ENCODE results near the gene NR4A3.
A peak's percentile ranks its signal among the peaks of the same experiment; 100 is the strongest.

The NR4A3 gene

DNA sequence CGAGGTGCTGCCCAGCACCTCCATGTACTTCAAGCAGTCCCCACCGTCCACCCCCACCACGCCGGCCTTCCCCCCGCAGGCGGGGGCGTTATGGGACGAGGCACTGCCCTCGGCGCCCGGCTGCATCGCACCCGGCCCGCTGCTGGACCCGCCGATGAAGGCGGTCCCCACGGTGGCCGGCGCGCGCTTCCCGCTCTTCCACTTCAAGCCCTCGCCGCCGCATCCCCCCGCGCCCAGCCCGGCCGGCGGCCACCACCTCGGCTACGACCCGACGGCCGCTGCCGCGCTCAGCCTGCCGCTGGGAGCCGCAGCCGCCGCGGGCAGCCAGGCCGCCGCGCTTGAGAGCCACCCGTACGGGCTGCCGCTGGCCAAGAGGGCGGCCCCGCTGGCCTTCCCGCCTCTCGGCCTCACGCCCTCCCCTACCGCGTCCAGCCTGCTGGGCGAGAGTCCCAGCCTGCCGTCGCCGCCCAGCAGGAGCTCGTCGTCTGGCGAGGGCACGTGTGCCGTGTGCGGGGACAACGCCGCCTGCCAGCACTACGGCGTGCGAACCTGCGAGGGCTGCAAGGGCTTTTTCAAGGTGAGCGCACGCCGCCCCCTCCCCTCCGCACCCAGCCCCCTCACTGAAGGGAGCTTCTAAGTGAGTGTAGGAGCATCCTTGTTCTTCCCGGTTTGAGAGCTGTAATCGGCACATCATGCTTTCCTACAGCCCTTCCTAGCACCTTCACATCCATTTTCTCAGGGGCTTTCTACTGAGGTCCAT, 6.9 kb downstream of the NR4A3 start:
- Mint-ChIP-seq H3K27ac (peak overlapping the region in 1 of 2 donors; percentile 80), H3K36me3 (ENCODE audit: insufficient read depth) (peaks cover 49% of the 10 kb centered on the region)

GRCh38 chr9:99831857-99832557, 10.3 kb downstream of the NR4A3 start:
- no peaks in the 10 kb centered on the region for H3K9me3 Mint-ChIP-seq
- peaks cover 0 to 13% of the 10 kb centered on the region in 2 donors for H3K27me3 Mint-ChIP-seq
- DNase-seq (no peak), ATAC-seq (replicated peaks) (no peak)
- H3K36me3 Mint-ChIP-seq (ENCODE audit: insufficient read depth): peaks cover 39% of the 10 kb centered on the region
- H3K4me3 Mint-ChIP-seq: no peak overlapping the region
- H3K4me1 Mint-ChIP-seq (ENCODE audit: low read depth in 2 of 2): peaks cover 0 to 2% of the 10 kb centered on the region in 2 donors
- no peak overlapping the region for H3K27ac Mint-ChIP-seq

More for the DNA sequence above, 6.9 kb downstream of the NR4A3 start:
- no peaks in the 10 kb centered on the region for H3K9me3 Mint-ChIP-seq
- H3K4me1 Mint-ChIP-seq (ENCODE audit: low read depth in 2 of 2): peaks cover 18 to 19% of the 10 kb centered on the region in 2 donors
- DNase-seq (no peak), ATAC-seq (replicated peaks) (no peak)
- peaks cover 0 to 36% of the 10 kb centered on the region in 2 donors for H3K27me3 Mint-ChIP-seq
- H3K4me3 Mint-ChIP-seq: no peak overlapping the region

DNA sequence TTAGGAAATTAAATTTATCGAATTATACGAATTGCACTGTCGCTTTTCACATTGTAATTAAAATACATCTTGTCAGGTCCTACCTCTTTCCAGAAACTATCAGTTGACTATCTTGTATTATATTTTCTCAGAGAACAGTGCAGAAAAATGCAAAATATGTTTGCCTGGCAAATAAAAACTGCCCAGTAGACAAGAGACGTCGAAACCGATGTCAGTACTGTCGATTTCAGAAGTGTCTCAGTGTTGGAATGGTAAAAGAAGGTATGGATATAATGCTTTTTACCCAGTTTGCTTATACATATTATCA, 10.8 kb downstream of the NR4A3 start:
- Mint-ChIP-seq H3K4me1 (ENCODE audit: low read depth in 2 of 2) (peaks cover 0 to 2% of the 10 kb centered on the region in 2 donors), H3K9me3 (no peaks in the 10 kb centered on the region)

DNA sequence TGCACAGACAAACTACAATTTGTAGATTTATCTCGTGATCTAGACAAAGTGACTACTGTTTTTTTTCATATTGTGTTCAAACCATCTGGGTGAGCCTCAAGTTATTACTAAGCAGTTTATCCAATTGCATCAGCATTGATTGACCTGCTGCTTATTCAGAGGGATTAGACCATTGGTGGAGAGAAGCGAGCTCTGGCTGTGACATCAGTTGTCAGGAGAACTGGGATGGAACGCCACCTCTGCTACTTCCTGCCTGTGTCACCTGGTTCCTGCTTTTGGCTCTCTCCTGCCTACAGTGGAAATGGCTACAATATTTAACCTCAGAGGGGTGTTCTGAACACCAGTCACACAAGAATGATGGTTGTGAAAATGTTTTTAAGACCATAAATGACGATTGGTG, 12.1 kb downstream of the NR4A3 start:
- ATAC-seq (replicated peaks): no peak
- peaks cover 0 to 12% of the 10 kb centered on the region in 2 donors for H3K27me3 Mint-ChIP-seq
- no peaks in the 10 kb centered on the region for H3K9me3 Mint-ChIP-seq
- H3K4me3 Mint-ChIP-seq: no peak overlapping the region
- DNase-seq: no peak
- peaks cover 0 to 2% of the 10 kb centered on the region in 2 donors for H3K4me1 Mint-ChIP-seq (ENCODE audit: low read depth in 2 of 2)
- peaks cover 33% of the 10 kb centered on the region for H3K36me3 Mint-ChIP-seq (ENCODE audit: insufficient read depth)
- no peak overlapping the region for H3K27ac Mint-ChIP-seq

More for the DNA sequence above, 10.8 kb downstream of the NR4A3 start:
- peaks cover 0 to 13% of the 10 kb centered on the region in 2 donors for H3K27me3 Mint-ChIP-seq
- no peak overlapping the region for H3K27ac Mint-ChIP-seq
- ATAC-seq (replicated peaks) (no peak), DNase-seq (no peak)
- peaks cover 39% of the 10 kb centered on the region for H3K36me3 Mint-ChIP-seq (ENCODE audit: insufficient read depth)
- no peak overlapping the region for H3K4me3 Mint-ChIP-seq

GRCh38 chr9:99834474-99834873, 12.8 kb downstream of the NR4A3 start:
- Mint-ChIP-seq H3K4me3 (no peak overlapping the region), H3K27me3 (peaks cover 0 to 5% of the 10 kb centered on the region in 2 donors), H3K4me1 (ENCODE audit: low read depth in 2 of 2) (no peaks in the 10 kb centered on the region), H3K36me3 (ENCODE audit: insufficient read depth) (peaks cover 26% of the 10 kb centered on the region), H3K9me3 (no peaks in the 10 kb centered on the region), H3K27ac (no peak overlapping the region)
- ATAC-seq (replicated peaks): no peak
- no peak for DNase-seq

DNA sequence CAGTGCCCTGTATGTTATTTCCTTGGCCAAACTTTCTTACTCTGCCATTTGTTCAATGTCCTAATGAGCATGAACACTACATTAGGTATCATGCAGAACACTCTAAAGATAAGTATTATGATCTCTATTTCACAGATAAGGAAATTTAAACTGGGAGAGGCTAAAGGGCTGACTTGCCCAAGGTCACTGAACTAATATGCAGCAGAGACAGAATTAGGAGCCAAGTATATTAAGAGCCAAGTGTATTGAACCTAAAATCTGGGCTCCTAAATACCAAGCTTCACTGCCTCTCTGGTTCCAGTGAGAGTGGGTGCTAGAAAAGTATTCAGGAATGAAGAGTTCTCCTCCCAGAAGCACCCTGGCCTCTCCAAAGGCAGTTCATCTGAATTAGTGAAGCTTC, 13.5 kb downstream of the NR4A3 start:
- ATAC-seq (replicated peaks): no peak
- Mint-ChIP-seq H3K36me3 (ENCODE audit: insufficient read depth) (peaks cover 24% of the 10 kb centered on the region), H3K9me3 (no peaks in the 10 kb centered on the region), H3K4me3 (no peak overlapping the region), H3K27me3 (no peaks in the 10 kb centered on the region), H3K27ac (no peak overlapping the region), H3K4me1 (ENCODE audit: low read depth in 2 of 2) (no peaks in the 10 kb centered on the region)
- no peak for DNase-seq

- ATAC-seq (replicated peaks) (no peak), DNase-seq (no peak)
- H3K4me3 Mint-ChIP-seq: no peak overlapping the region
- no peaks in the 10 kb centered on the region for H3K27me3 Mint-ChIP-seq
- peaks cover 22% of the 10 kb centered on the region for H3K36me3 Mint-ChIP-seq (ENCODE audit: insufficient read depth)
- H3K9me3 Mint-ChIP-seq: no peaks in the 10 kb centered on the region
- no peak overlapping the region for H3K27ac Mint-ChIP-seq
- H3K4me1 Mint-ChIP-seq (ENCODE audit: low read depth in 2 of 2): no peaks in the 10 kb centered on the region
Measured at GRCh38 chr9:99835581-99835980, 13.9 kb downstream of the NR4A3 start.

- Mint-ChIP-seq H3K4me1 (ENCODE audit: low read depth in 2 of 2) (peaks cover 2 to 5% of the 10 kb centered on the region in 2 donors), H3K4me3 (peak overlapping the region in 1 of 2 donors; percentile 21), H3K27me3 (no peaks in the 10 kb centered on the region), H3K27ac (peak overlapping the region in 1 of 2 donors; percentile 55), H3K36me3 (ENCODE audit: insufficient read depth) (peaks cover 22% of the 10 kb centered on the region), H3K9me3 (no peaks in the 10 kb centered on the region)
- ATAC-seq (replicated peaks) (no peak), DNase-seq (no peak)
Measured at GRCh38 chr9:99840072-99840471, 18.4 kb downstream of the NR4A3 start.

DNA sequence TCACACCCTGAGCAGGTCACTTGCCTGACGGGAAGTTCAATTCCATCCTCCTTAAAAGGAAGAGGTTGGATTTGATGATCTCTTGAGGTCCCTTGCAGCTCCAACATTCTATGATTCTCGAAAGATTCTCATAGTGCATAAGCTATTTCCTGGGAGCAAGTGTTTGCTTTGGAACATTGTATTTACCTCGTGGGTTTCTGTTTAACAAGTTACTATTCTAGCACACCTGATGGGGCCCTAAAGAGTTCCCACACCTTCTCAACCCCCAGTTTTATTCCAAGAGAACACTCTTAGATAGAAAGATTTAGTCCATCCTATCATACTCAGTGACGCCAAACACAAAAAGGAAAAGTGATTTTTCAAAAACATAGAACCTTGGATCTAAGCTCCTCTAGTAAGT, 23.4 kb downstream of the NR4A3 start:
- Mint-ChIP-seq H3K27ac (no peak overlapping the region), H3K9me3 (no peaks in the 10 kb centered on the region), H3K36me3 (ENCODE audit: insufficient read depth) (peaks cover 31% of the 10 kb centered on the region), H3K4me1 (ENCODE audit: low read depth in 2 of 2) (peaks cover 7 to 16% of the 10 kb centered on the region in 2 donors), H3K4me3 (no peak overlapping the region), H3K27me3 (no peaks in the 10 kb centered on the region)
- no peak for DNase-seq
- ATAC-seq (replicated peaks): no peak

- Mint-ChIP-seq H3K27ac (peak overlapping the region in 1 of 2 donors; percentile 49), H3K36me3 (ENCODE audit: insufficient read depth) (peaks cover 26% of the 10 kb centered on the region)
Measured at GRCh38 chr9:99848447-99848846, 26.8 kb downstream of the NR4A3 start.

DNA sequence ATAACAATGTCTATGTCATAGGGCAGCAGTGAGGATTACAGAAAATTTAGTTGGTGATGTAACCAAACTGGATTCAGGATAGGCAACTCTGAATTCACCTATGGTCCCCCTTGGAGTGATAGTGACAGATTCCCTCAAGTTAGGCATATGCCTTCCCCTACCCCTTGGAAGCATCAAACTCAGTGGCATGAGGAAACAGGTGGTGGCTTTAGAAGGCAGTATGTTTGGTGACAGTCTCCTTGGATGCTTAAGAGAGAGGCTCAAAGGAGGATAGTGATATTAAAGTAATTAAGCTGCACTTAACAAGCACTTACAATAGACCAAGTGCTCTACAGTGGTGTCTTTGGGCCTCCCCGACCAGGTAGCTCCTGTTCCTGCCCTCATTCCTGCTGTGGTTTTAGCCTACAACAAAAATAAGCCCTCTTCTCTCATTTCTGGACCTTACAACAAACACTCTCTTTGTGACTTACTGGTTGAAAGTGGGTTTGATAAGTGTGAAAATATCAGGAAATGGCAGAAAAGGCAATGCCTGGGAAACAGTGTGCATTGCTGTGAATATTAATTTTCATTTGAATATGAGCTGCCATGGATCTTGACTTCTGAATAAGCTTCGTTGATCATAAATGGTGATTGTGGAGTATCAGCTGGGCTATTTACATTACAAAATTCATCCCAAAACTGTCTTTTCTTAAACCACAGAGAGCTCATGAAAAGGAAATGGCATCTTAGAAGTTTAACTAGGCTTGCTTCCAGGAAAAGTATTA, 29.2 kb downstream of the NR4A3 start:
- ATAC-seq (replicated peaks) (peak; percentile 18), DNase-seq (no peak)
- peak overlapping the region; percentile 57 to 84 for H3K27ac Mint-ChIP-seq
- H3K27me3 Mint-ChIP-seq: no peaks in the 10 kb centered on the region
- H3K4me1 Mint-ChIP-seq (ENCODE audit: low read depth in 2 of 2): peaks cover 31 to 42% of the 10 kb centered on the region in 2 donors
- H3K4me3 Mint-ChIP-seq: peak overlapping the region; percentile 45 to 57
- H3K36me3 Mint-ChIP-seq (ENCODE audit: insufficient read depth): peaks cover 26% of the 10 kb centered on the region
- H3K9me3 Mint-ChIP-seq: no peaks in the 10 kb centered on the region

More at GRCh38 chr9:99848447-99848846, 26.8 kb downstream of the NR4A3 start:
- H3K4me3 Mint-ChIP-seq: no peak overlapping the region
- peaks cover 31 to 42% of the 10 kb centered on the region in 2 donors for H3K4me1 Mint-ChIP-seq (ENCODE audit: low read depth in 2 of 2)
- no peaks in the 10 kb centered on the region for H3K27me3 Mint-ChIP-seq
- ATAC-seq (replicated peaks) (no peak), DNase-seq (no peak)
- H3K9me3 Mint-ChIP-seq: no peaks in the 10 kb centered on the region

DNA sequence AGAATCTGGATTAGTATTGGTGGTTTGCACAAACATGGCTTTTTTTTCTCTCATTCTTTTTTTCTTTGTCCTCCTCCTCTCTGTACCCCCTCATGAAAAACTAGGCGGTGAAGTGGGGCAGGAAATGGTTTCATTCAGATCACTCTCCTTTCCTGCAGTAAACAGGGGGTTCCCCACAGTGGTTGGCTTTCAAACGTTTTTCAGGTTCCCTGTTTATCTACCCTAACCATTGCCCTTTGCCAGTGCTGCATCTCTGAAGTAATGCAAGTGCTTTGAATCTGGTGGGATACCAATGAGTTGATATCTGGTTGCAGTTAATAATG, 29.8 kb downstream of the NR4A3 start:
- ATAC-seq (replicated peaks) (peak; percentile 99), DNase-seq (peak; percentile 54 to 57 (median 57))
- peaks cover 26% of the 10 kb centered on the region for H3K36me3 Mint-ChIP-seq (ENCODE audit: insufficient read depth)
- no peaks in the 10 kb centered on the region for H3K9me3 Mint-ChIP-seq
- peak overlapping the region; percentile 45 to 57 for H3K4me3 Mint-ChIP-seq
- peaks cover 31 to 42% of the 10 kb centered on the region in 2 donors for H3K4me1 Mint-ChIP-seq (ENCODE audit: low read depth in 2 of 2)
- no peaks in the 10 kb centered on the region for H3K27me3 Mint-ChIP-seq
- peak overlapping the region; percentile 57 to 84 for H3K27ac Mint-ChIP-seq

DNA sequence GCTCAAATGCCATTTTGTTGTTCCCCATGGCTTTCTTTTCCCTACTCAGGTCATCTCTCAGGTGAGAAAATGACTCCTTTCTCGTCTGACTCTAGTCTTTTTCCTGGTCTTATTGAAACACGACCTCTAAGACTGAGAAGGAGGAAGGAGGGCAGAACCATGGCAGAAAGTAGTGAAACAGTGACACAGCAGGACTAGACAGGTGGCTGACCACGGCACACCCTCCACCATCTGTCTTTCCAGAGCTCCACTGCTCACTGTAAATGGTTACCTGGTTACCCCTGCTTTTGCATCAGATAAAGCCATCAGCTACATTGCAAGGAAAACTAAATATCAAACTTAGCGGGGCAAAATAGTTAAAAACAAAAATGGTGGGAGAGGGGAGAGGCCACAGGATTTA, 30.9 kb downstream of the NR4A3 start:
- no peak for DNase-seq
- Mint-ChIP-seq H3K36me3 (ENCODE audit: insufficient read depth) (peaks cover 23% of the 10 kb centered on the region), H3K4me3 (peak overlapping the region in 1 of 2 donors; percentile 33)

More for the DNA sequence above, 30.9 kb downstream of the NR4A3 start:
- ATAC-seq (replicated peaks): no peak
- Mint-ChIP-seq H3K27me3 (no peaks in the 10 kb centered on the region), H3K27ac (peak overlapping the region; percentile 57 to 84), H3K4me1 (ENCODE audit: low read depth in 2 of 2) (peaks cover 31 to 42% of the 10 kb centered on the region in 2 donors), H3K9me3 (no peaks in the 10 kb centered on the region)

Data from effector memory CD8-positive, alpha-beta T cell (primary cell).